Measurements from ENCODE around the gene SMYD3. TPM values are rescaled to one million over a fixed set of nuclear protein-coding genes. Genes with fewer than 3 reads are reported as not detected.

SMYD3 gene
- total and polyA plus RNA-seq, 2 of the 13 experiments (the other 11 are each of a cell fraction or from before 2014, with no cell fraction given): 27.7 to 35.8 TPM

- no peak for TF ChIP-seq SAP130 (CRISPR knock-in tag; IDR thresholded peaks at IDR 0.05; ENCODE audit: low read depth)
- TF ChIP-seq ZNF629 (CRISPR knock-in tag; conservative IDR thresholded peaks at IDR 0.05): no peak
Measured at GRCh38 chr1:245895455-245895959, 611.6 kb downstream of the SMYD3 start (continued).

DNA sequence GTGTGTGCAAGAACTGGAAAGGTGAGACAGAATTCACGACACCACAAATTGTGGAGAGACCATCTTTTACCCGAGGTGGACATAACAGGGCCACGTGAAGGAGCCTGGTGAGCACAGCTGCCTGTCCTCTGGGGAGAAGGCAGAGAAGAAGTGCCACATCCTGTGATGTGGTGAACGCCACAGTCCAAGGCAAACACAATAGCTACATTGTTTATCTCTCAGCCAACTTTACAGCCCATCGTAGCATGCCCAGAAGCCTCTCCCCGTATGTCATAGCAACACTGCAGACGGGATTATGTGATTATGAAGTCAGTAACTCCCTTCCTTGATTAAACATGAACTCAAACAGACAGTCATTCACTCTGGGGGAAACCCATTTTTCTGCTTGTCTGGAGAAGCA lies 612.2 kb downstream of the SMYD3 start:
- no peaks in the 10 kb centered on the region for H3K79me2 ChIP-seq (ENCODE audit: insufficient read depth, low read length)
- DNase-seq (ENCODE audit: low spot score): no peak
- BruUV-seq (replicated peaks): no TSS peak
- 93% methylated on average over 7 of the region's 7 CpGs for WGBS (ENCODE audit: low lambda C conversion rate)
- H2AFZ ChIP-seq (ENCODE audit: low read length): no peak overlapping the region
- no peaks in the 10 kb centered on the region for H4K20me1 ChIP-seq (ENCODE audit: insufficient read depth, low read length)
- ChIA-PET CTCF (ENCODE audit: low intra/inter-chr PET ratio, low total read pairs) (no interaction called here), POLR2A (no interaction called here)
- in situ Hi-C loops (cut with HindIII; ENCODE audit: extremely low pct_ligation_motif_present, low pct_unique_long_range_greater_than_20kb) (no loop called here), intact Hi-C loops (cut with micrococcal nuclease; ENCODE audit: unreplicated experiment) (loop anchor here (10.0 kb wide), 1 partner anchor 60 kb away; no protein-coding TSS in a partner anchor)
- no peak overlapping the region for H3K4me3 ChIP-seq (replicated peaks in 1 of 3; ENCODE audit: insufficient read depth in 1 of 3, low read depth in 2 of 3, low read length in 3 of 3)
- no peaks in the 10 kb centered on the region for H3K36me3 ChIP-seq (replicated peaks in 1 of 2; ENCODE audit: control insufficient read depth in 1 of 2, insufficient read depth in 2 of 2, low read length in 2 of 2)
- no peak for ATAC-seq
- no peak overlapping the region for H3K9ac ChIP-seq (ENCODE audit: insufficient read depth, low read depth, low read length)
- no peaks in the 10 kb centered on the region for H3K27me3 ChIP-seq (ENCODE audit: control insufficient read depth in 1 of 2, insufficient read depth in 2 of 2, low read length in 2 of 2)
- no peak overlapping the region for H3K4me2 ChIP-seq (ENCODE audit: low read depth, low read length)
- FAIRE-seq: no peak
- no peak overlapping the region for H3K27ac ChIP-seq (ENCODE audit: extremely low read length, insufficient read depth, low read length)
- H3K9me3 ChIP-seq (ENCODE audit: low read length): no peaks in the 10 kb centered on the region
- TF ChIP-seq ZMYM3 (CRISPR knock-in tag; IDR thresholded peaks at IDR 0.05) (no peak), NFE2L2 (IDR thresholded peaks at IDR 0.05; ENCODE audit: low read length) (no peak), ZNF292 (CRISPR knock-in tag; IDR thresholded peaks at IDR 0.05; ENCODE audit: borderline replicate concordance, low read depth) (no peak), BRD4 (CRISPR knock-in tag; IDR thresholded peaks at IDR 0.05) (no peak), HOXA5 (CRISPR knock-in tag; IDR thresholded peaks at IDR 0.05) (no peak), ZBTB43 (CRISPR knock-in tag; conservative IDR thresholded peaks at IDR 0.05) (no peak), POLR2A (IDR thresholded peaks at IDR 0.05; ENCODE audit: insufficient read depth in 1 of 2, low read depth in 2 of 2, low read length in 2 of 2) (no peak), SMAD3 (CRISPR knock-in tag; IDR thresholded peaks at IDR 0.05) (no peak), RFXAP (CRISPR knock-in tag; IDR thresholded peaks at IDR 0.05; ENCODE audit: borderline replicate concordance) (no peak), JUNB (CRISPR knock-in tag; IDR thresholded peaks at IDR 0.05; ENCODE audit: borderline replicate concordance) (no peak), ZNF451 (CRISPR knock-in tag; IDR thresholded peaks at IDR 0.05) (no peak), ETV6 (CRISPR knock-in tag; conservative IDR thresholded peaks at IDR 0.05) (no peak), MEF2D (CRISPR knock-in tag; IDR thresholded peaks at IDR 0.05) (no peak), SP4 (CRISPR knock-in tag; IDR thresholded peaks at IDR 0.05) (no peak), YEATS4 (CRISPR knock-in tag; IDR thresholded peaks at IDR 0.05; ENCODE audit: borderline replicate concordance) (no peak), ZFP36L1 (CRISPR knock-in tag; IDR thresholded peaks at IDR 0.05) (no peak), ETS1 (CRISPR knock-in tag; IDR thresholded peaks at IDR 0.05) (no peak), ZMAT5 (CRISPR knock-in tag; IDR thresholded peaks at IDR 0.05; ENCODE audit: borderline replicate concordance, low read depth) (no peak)
- TF ChIP-seq, protein P1, sequence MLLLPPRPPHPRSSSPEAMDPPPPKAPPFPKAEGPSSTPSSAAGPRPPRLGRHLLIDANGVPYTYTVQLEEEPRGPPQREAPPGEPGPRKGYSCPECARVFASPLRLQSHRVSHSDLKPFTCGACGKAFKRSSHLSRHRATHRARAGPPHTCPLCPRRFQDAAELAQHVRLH (CRISPR knock-in tag; IDR thresholded peaks at IDR 0.05; ENCODE audit: borderline replicate concordance, low read depth): no peak
- TF ChIP-seq, protein P2, sequence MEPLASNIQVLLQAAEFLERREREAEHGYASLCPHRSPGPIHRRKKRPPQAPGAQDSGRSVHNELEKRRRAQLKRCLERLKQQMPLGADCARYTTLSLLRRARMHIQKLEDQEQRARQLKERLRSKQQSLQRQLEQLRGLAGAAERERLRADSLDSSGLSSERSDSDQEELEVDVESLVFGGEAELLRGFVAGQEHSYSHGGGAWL (CRISPR knock-in tag; IDR thresholded peaks at IDR 0.05): no peak
- H3K4me1 ChIP-seq (ENCODE audit: insufficient read depth, low read length): no peaks in the 10 kb centered on the region
